ENCODE measurements around the gene SEZ6L2. TPM values are rescaled to one million over a fixed set of nuclear protein-coding genes. Genes with fewer than 3 reads are reported as not detected.

Gene SEZ6L2
- total and polyA plus RNA-seq, 2 of the 13 experiments (the other 11 are each of a cell fraction or from before 2014, with no cell fraction given) = 14.9 to 16.9 TPM

DNA sequence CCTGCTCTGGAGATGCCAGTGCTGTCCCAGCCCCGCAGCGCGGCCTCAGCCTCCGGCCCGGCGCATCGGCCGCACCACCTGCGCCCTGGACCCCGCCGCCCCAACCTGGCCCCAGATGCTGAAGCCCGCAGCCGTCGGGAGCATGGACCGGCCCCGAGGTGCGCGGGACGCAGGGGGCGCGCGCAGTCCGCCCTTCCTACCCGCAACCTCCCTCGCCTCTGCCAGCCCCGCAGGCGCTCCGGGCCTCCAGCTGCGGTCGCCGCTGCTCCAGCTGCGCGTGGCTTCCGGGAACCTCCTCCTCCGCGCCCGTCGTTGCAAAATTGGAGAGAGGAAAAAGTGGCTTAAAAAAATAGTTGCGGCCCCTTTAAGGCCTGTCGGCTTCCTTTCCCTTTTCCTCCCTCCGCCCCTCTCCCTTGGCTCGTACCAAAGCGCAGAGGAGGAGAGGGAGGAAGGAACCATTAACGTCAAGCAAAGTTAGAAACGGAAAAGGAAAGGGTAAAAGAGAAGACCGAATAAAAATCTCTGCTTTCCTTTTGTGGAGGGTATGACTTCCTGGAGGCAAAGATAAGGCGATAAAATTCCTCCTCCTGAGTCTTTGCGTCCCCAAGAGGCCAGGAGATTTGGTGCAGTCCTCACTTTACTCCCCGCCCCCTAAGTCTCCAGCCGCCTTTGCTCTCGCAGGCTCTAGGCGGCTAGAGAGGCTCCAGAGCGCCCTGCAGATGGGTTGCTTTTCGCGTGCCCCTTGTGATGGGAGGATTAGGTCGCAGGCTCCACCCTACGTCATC is 36.3 kb downstream of the SEZ6L2 start, which contains the start of gene CDIPT (continued):
- TF ChIP-seq, protein P1, sequence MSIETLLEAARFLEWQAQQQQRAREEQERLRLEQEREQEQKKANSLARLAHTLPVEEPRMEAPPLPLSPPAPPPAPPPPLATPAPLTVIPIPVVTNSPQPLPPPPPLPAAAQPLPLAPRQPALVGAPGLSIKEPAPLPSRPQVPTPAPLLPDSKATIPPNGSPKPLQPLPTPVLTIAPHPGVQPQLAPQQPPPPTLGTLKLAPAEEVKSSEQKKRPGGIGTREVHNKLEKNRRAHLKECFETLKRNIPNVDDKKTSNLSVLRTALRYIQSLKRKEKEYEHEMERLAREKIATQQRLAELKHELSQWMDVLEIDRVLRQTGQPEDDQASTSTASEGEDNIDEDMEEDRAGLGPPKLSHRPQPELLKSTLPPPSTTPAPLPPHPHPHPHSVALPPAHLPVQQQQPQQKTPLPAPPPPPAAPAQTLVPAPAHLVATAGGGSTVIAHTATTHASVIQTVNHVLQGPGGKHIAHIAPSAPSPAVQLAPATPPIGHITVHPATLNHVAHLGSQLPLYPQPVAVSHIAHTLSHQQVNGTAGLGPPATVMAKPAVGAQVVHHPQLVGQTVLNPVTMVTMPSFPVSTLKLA (IDR thresholded peaks at IDR 0.05) = 0 out of 2 replicates have a peak, but pooled peaks have one; percentile 6
- TF ChIP-seq IRX3 (CRISPR knock-in tag; IDR thresholded peaks at IDR 0.05; ENCODE audit: borderline replicate concordance, low read depth) (no peak; the same call in 1 of the 2 replicates), MAZ (IDR thresholded peaks at IDR 0.05; ENCODE audit: borderline replicate concordance, low read depth, low read length) (peak; percentile 82), MAZ (CRISPR knock-in tag; IDR thresholded peaks at IDR 0.05; ENCODE audit: low read depth) (peak; percentile 88; the same call in 1 of the 2 replicates), SOX13 (IDR thresholded peaks at IDR 0.05) (no peak), SOX13 (CRISPR knock-in tag; conservative IDR thresholded peaks at IDR 0.05 in 1 of 2, IDR thresholded peaks at IDR 0.05 in 1 of 2) (peak in 1 of 2 experiments; percentile 63; a peak in 2 of 4 replicates), ZNF850 (CRISPR knock-in tag; conservative IDR thresholded peaks at IDR 0.05) (no peak), JUN (CRISPR knock-in tag; IDR thresholded peaks at IDR 0.05) (peak; percentile 76), ZNF296 (CRISPR knock-in tag; conservative IDR thresholded peaks at IDR 0.05) (no peak; the same call in 1 of the 2 replicates), ZNF614 (CRISPR knock-in tag; IDR thresholded peaks at IDR 0.05; ENCODE audit: borderline replicate concordance) (peak; percentile 95), KLF6 (CRISPR knock-in tag; IDR thresholded peaks at IDR 0.05) (peak; percentile 80), ZFP37 (CRISPR knock-in tag; IDR thresholded peaks at IDR 0.05; ENCODE audit: borderline replicate concordance) (no peak; the same call in 1 of the 2 replicates), YEATS4 (CRISPR knock-in tag; IDR thresholded peaks at IDR 0.05; ENCODE audit: borderline replicate concordance) (peak; percentile 69), AGO1 (IDR thresholded peaks at IDR 0.05; ENCODE audit: low read depth, low read length, poor library complexity, severe bottlenecking) (no peak), ZNF773 (CRISPR knock-in tag; IDR thresholded peaks at IDR 0.05; ENCODE audit: borderline replicate concordance) (peak; percentile 87; the same call in 1 of the 2 replicates), U2AF2 (IDR thresholded peaks at IDR 0.05; ENCODE audit: low read depth, low read length) (peak; percentile 8; the same call in 1 of the 2 replicates), KDM6A (CRISPR knock-in tag; IDR thresholded peaks at IDR 0.05; ENCODE audit: low read depth) (no peak), ZBTB21 (CRISPR knock-in tag; IDR thresholded peaks at IDR 0.05) (peak; percentile 73), ZNF777 (CRISPR knock-in tag; IDR thresholded peaks at IDR 0.05) (peak; percentile 96)
- TF ChIP-seq, protein P2, sequence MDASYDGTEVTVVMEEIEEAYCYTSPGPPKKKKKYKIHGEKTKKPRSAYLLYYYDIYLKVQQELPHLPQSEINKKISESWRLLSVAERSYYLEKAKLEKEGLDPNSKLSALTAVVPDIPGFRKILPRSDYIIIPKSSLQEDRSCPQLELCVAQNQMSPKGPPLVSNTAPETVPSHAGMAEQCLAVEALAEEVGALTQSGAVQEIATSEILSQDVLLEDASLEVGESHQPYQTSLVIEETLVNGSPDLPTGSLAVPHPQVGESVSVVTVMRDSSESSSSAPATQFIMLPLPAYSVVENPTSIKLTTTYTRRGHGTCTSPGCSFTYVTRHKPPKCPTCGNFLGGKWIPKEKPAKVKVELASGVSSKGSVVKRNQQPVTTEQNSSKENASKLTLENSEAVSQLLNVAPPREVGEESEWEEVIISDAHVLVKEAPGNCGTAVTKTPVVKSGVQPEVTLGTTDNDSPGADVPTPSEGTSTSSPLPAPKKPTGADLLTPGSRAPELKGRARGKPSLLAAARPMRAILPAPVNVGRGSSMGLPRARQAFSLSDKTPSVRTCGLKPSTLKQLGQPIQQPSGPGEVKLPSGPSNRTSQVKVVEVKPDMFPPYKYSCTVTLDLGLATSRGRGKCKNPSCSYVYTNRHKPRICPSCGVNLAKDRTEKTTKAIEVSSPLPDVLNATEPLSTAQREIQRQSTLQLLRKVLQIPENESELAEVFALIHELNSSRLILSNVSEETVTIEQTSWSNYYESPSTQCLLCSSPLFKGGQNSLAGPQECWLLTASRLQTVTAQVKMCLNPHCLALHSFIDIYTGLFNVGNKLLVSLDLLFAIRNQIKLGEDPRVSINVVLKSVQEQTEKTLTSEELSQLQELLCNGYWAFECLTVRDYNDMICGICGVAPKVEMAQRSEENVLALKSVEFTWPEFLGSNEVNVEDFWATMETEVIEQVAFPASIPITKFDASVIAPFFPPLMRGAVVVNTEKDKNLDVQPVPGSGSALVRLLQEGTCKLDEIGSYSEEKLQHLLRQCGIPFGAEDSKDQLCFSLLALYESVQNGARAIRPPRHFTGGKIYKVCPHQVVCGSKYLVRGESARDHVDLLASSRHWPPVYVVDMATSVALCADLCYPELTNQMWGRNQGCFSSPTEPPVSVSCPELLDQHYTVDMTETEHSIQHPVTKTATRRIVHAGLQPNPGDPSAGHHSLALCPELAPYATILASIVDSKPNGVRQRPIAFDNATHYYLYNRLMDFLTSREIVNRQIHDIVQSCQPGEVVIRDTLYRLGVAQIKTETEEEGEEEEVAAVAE (CRISPR knock-in tag; IDR thresholded peaks at IDR 0.05; ENCODE audit: borderline replicate concordance) = peak; percentile 51; the same call in 1 of the 2 replicates
- TF ChIP-seq, protein P3, sequence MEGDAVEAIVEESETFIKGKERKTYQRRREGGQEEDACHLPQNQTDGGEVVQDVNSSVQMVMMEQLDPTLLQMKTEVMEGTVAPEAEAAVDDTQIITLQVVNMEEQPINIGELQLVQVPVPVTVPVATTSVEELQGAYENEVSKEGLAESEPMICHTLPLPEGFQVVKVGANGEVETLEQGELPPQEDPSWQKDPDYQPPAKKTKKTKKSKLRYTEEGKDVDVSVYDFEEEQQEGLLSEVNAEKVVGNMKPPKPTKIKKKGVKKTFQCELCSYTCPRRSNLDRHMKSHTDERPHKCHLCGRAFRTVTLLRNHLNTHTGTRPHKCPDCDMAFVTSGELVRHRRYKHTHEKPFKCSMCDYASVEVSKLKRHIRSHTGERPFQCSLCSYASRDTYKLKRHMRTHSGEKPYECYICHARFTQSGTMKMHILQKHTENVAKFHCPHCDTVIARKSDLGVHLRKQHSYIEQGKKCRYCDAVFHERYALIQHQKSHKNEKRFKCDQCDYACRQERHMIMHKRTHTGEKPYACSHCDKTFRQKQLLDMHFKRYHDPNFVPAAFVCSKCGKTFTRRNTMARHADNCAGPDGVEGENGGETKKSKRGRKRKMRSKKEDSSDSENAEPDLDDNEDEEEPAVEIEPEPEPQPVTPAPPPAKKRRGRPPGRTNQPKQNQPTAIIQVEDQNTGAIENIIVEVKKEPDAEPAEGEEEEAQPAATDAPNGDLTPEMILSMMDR (CRISPR knock-in tag; IDR thresholded peaks at IDR 0.05) = peak; percentile 95

Data from HepG2 (cell line).